AG10803 (cell line): ENCODE results near the gene PFKFB4.
A peak's percentile ranks its signal among the peaks of the same experiment; 100 is the strongest.
"Not testable (repeated sequence)": the region's sequence is repeated elsewhere in the genome, so short reads cannot be mapped to it uniquely, and the experiment has no call there.

ENCODE experiments used
- DNase-seq: peaks from one replicate; pipeline ENCODE4 v3.0.0; 2010; ENCODE audit warnings: low read depth
- H3K4me3 ChIP-seq: 2 replicates; pipeline ENCODE4 v1.5.1; 2011; ENCODE audit warnings: mild to moderate bottlenecking, low read length, control low read depth
- CTCF ChIP-seq: conservative IDR thresholded peaks from 2 replicates; pipeline ENCODE4 v1.5.1; 2011; ENCODE audit warnings: mild to moderate bottlenecking, low read length, control low read depth, inconsistent platforms

PFKFB4 gene

GRCh38 chr3:48552111-48552951 is 4.3 kb downstream of the PFKFB4 start:
- no peak overlapping the region for H3K4me3 ChIP-seq
- no peak for DNase-seq
- TF ChIP-seq CTCF: no peak

GRCh38 chr3:48551651-48552050 is 5.0 kb downstream of the PFKFB4 start:
- not testable (repeated sequence) for DNase-seq, H3K4me3 ChIP-seq

- peak; percentile 71 for DNase-seq
- no peak overlapping the region for H3K4me3 ChIP-seq
- peak; percentile 94 for TF ChIP-seq CTCF
Observed at GRCh38 chr3:48548729-48549705, 7.6 kb downstream of the PFKFB4 start.

GRCh38 chr3:48548126-48548525 is 8.5 kb downstream of the PFKFB4 start:
- no peak for TF ChIP-seq CTCF
- no peak overlapping the region for H3K4me3 ChIP-seq
- DNase-seq: no peak

- no peak overlapping the region for H3K4me3 ChIP-seq
- TF ChIP-seq CTCF: no peak
- DNase-seq: no peak
Observed at GRCh38 chr3:48546203-48546829, 10.3 kb downstream of the PFKFB4 start.

- no peak for DNase-seq
- no peak overlapping the region for H3K4me3 ChIP-seq
- TF ChIP-seq CTCF: no peak
Observed at GRCh38 chr3:48544141-48544540, 12.5 kb downstream of the PFKFB4 start.

- no peak overlapping the region for H3K4me3 ChIP-seq
- no peak for TF ChIP-seq CTCF
- DNase-seq: peak; percentile 43
Observed at GRCh38 chr3:48543271-48543866, 13.2 kb downstream of the PFKFB4 start.
